NCI-H774 (cell line): Measurements from ENCODE around the gene DYNC2I2.
"Not testable (repeated sequence)": the region's sequence is repeated elsewhere in the genome, so short reads cannot be mapped to it uniquely, and the experiment has no call there.

Experiments
- DNase-seq: peaks from one replicate; lab custom pipeline; 2025; lab: John Stamatoyannopoulos, UW

DYNC2I2 gene

DNA sequence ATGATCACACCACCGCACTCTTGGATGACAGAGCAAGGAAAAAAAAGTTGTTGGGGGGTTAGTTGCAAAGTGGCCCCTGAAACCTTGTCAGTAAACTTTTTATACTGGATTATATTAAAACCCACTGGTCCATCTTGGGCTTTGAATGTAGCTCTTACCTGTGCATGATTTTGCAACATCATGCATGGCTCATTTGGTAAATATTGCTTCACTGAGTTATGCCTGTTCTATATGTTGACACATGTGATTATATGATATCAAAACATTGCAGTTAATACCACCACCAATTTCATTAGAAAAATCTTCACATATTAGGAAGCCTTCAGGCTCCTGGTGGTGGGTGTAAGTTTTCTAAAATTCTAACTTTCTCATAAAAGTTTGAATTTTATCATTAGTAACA lies 41.9 kb downstream of the DYNC2I2 start:
- no peak for DNase-seq

DNA sequence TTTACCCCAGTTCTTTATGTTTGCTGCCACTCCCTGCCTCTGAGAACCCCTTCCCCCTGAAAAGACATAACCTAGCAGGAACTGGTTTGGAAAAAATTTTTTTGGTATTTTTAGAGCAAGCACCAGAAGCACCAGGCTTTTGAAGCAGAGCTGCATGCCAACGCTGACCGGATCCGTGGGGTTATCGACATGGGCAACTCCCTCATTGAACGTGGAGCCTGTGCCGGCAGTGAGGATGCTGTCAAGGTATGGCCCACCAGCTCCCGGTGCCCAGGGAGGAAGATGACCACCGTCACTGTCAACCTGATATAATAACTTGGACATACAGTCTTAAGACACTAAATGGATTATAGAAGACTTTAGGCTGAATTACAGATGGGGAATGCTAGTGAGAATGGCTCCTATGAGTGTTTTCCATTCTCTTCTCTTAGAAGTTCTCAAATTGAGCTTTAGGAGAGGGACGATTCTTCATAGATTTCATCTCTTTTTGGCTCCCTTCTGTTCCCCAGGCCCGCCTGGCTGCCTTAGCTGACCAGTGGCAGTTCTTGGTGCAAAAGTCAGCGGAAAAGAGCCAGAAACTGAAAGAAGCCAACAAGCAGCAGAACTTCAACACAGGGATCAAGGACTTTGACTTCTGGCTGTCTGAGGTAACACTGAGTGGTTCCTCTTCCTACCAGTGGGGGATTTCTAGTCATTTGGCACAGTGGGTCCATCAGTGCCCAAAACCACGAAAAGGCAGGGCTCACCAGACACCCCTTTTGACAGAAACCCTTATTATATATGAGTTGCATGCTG lies 44.9 kb downstream of the DYNC2I2 start:
- no peak for DNase-seq

DNA sequence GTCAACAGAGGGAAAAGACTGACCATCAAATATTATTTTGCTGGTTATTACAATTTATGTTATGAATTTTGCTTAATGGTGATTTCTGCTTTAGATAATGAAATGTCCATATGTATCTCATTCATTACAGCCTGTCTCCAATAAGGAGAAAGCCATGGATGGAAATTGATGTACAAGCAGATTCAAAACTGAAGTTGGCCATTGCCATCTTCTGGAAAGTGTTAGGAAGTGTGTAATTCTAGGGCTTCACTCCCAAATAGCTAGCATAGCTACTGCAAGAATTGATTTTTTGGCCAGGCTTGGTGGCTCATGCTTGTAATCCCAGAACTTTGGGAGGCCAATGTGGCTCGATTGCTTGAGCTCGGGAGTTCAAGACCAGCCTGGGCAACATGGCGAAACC lies 45.8 kb downstream of the DYNC2I2 start:
- DNase-seq: no peak

DNA sequence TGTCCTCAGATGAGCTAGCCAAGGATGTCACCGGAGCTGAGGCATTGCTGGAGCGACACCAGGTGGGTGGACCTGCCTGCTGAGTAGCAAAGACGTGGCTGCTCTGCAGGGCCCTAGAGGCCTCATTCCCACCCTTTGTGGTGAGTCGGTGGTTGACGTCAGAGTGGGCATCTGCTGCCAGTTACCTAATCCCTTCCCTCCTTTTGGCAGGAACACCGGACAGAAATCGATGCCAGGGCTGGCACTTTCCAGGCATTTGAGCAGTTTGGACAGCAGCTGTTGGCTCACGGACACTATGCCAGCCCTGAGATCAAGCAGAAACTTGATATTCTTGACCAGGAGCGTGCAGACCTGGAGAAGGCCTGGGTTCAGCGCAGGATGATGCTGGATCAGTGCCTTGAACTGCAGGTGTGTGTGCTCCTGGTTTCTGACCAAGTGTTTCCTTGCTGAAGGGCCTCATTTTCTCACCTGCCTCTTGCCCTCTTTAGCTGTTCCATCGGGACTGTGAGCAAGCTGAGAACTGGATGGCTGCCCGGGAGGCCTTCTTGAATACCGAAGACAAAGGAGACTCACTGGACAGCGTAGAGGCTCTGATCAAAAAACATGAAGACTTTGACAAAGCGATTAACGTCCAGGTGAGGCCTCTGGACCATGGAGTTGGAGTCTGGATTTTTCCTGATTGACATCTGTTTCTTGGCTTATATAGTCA lies 48.9 kb downstream of the DYNC2I2 start:
- no peak for DNase-seq

DNA sequence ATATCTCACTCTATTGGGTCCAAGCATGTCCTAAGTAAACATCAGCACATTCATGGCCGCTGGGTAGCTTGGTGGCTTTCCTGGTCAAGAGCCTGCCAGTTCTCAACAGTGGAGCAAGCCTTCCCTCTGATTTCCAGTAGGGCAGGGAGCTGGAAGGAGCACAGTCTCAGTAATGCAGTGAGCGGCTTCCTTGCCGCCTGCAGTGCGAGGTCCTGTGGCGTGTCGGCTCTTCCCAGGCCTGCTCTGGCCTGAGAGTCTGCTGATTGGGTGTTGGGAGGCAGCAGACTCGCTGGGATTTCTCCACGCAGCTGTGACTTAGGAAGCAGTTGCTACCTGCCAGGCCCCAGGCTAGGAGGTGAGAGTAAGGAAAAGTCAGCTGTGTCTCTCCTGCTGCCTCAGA lies 53.0 kb downstream of the DYNC2I2 start:
- DNase-seq: no peak

DNA sequence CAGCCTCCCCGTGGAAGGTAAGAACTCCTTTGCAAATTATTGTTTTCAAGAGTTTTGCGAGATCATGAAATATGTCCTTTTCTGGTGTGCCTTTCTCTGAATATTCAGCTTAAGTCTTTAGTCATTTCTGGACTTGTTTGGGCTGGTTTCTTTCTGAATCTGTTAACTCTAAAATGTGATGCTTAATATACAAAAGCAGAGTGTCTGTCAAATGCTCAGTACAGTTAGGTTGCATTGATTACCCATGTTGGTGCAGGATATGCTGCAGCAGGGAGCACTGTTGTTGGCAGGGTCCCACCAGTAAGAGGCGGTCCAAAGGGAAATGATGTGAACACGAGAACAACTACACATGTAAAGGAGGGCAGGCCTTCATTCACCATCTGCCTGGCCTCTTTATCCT lies 56.5 kb downstream of the DYNC2I2 start:
- no peak for DNase-seq

DNA sequence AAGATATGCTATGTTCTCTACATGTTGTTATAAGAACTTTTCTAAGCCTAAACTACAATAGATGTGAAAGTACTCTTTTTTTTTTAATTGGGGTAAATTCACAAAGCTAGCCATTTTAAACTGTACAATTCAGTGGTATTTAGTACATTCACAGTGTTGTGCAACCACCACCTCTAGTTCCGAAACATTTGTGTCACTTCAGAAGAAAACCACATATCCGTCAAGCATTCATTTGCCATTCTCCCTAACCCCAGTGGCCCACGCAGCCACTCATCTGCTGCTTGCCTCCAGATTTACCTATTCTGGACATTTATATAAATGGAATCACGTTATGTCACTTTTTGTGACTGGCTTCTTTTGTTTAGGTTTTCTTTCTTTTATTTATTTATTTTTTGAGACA lies 61.2 kb downstream of the DYNC2I2 start:
- DNase-seq: no peak

DNA sequence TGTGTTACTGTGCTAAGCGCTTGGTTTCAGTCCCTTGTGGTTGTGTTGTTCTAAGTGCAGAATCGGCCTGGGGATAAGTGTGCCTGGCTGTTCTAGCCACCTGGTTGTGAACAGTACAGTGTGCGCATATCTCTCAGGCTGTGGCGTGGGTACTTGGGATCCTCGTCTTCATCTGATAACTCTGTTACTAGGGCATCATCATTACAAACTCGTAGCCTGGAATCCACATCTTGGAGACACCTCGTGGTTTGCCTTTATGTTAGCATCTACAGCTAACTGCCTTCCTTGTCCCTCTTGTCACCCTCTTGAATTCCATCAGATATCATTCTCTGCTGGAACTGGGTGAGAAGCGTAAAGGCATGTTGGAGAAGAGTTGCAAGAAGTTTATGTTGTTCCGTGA lies 62.8 kb downstream of the DYNC2I2 start:
- DNase-seq: no peak

DNA sequence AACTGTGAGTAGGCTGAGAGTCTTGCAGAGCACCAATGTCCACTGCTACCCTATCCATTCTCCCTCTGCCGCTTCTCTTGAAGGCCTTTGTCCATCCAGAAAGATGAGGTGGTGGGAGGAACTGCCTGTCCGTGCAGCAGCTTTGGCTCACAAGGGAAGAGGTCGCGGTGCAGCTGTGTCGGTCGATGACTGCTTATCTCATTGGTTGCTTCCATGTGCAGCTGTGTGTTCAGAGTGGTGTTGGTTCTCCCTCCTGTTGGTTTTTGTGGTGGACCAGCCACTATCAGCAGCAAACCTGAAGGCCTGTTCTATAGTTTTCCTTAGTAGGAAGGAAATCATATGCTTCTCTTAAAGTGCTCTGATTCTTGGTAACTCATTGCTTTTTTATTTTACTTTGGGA lies 63.6 kb downstream of the DYNC2I2 start:
- no peak for DNase-seq

DNA sequence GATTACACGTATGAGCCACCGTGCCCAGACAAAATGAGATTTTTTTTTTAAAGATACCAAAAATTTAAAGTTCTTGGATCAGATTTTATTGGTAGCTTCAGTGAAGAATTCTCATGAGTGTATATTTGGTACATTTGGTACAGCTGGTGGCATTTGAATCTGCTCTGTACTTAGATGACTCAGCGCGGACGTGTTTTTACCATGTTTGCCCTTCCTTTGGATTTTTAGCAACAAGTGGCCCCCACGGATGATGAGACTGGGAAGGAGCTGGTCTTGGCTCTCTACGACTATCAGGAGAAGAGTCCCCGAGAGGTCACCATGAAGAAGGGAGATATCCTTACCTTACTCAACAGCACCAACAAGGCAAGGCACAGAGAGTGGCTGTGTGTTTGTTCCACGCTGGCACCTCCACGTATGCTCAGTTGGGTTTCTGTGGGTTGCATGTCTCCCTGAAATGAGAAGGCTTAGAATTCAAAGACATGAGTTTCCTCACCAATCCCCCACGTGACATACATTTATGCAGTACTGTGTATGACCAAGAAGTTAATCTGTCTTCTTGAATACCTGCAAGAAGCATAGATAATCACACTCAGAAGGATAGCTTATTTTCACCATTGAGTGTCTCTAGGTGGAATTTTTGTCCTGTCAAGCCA lies 67.9 kb downstream of the DYNC2I2 start:
- DNase-seq: no peak

DNA sequence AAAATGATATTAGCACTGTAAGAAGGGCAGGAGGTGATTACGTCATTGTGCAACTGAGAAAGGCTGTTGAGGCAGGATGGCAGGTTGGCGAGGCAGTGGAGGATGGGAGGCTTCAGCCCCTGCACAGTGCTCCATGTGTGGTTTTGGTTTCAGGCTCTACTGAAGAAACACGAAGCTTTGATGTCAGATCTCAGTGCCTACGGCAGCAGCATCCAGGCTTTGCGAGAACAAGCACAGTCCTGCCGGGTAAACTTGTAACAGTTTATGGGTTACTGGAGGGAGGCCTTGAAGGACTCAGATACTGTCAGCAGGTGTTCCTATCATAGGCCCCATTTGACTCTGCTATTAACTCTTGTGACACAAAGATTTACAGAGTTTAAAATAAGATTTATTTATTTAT lies 69.2 kb downstream of the DYNC2I2 start:
- DNase-seq: no peak

DNA sequence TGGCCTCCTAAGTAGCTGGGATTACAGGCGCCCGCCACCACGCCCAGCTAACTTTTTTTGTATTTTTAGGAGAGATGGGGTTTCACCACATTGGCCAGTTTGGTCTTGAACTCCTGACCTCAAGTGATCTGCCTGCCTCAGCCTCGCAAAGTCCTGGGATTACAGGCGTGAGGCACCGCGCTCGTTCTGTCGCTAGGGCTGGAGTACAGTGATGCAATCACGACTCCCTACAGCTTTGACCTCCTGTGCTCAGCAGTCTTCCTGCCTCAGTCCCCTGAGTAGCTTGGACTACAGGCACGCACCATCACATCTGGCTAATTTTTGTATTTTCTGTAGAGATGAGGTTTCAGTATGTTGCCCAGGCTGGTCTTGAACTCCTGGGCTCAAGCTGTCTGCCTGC lies 69.7 kb downstream of the DYNC2I2 start:
- DNase-seq: not testable (repeated sequence)

DNA sequence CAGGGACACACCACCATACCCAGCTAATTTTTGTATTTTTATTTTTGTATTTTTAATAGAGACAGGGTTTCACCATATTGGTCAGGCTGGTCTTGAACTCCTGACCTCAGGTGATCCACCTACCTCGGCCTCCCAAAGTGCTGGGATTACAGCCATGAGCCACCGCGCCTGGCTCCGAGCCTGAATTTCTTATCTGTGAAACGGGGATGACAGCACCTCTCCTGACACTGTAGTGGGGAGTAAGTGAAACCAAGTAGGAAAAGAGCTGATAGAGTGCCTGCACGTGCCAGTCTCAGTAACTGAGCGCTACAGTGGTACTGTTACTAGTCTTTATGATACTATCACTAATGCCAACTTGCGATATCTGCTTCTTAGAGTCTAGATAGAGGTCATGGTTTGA lies 71.5 kb downstream of the DYNC2I2 start:
- not testable (repeated sequence) for DNase-seq
